Astrocyte (in vitro differentiated cells and primary cell): ENCODE data around the gene CXorf49.

Experiments used
- CTCF ChIP-seq: IDR thresholded peaks from 2 replicates; pipeline ENCODE4 v1.5.1; 2011; ENCODE audit warnings: low read depth, mild to moderate bottlenecking, inconsistent platforms, low read length, moderate library complexity; ENCODE audit not compliant: insufficient read depth
- EZH2 ChIP-seq: IDR thresholded peaks from 2 replicates; pipeline ENCODE4 v1.6.1; 2012; ENCODE audit warnings: mild to moderate bottlenecking, low read length, inconsistent platforms; ENCODE audit not compliant: insufficient read depth

GRCh38 chrX:71679575-71680207, 38.4 kb downstream of the CXorf49 start:
- TF ChIP-seq CTCF (no peak), EZH2 (no peak)
